GM18526 (cell line): ENCODE results near the gene CD300LB.

Source experiments
- POLR2A ChIP-seq: IDR thresholded peaks from 3 replicates; pipeline ENCODE4 v1.6.1; 2011; ENCODE audit not compliant: insufficient read length; ENCODE audit errors: extremely low read depth

CD300LB gene

GRCh38 chr17:74539281-74539820, 8.1 kb upstream of the CD300LB start:
- TF ChIP-seq POLR2A: no peak

GRCh38 chr17:74536890-74537289, 5.6 kb upstream of the CD300LB start:
- no peak for TF ChIP-seq POLR2A

- no peak for TF ChIP-seq POLR2A
Observed at GRCh38 chr17:74532115-74532514, 840 bp upstream of the CD300LB start.

- TF ChIP-seq POLR2A: no peak
Observed at GRCh38 chr17:74530831-74531150, 484 bp downstream of the CD300LB start.

- no peak for TF ChIP-seq POLR2A
Observed at GRCh38 chr17:74529243-74529642, 2.0 kb downstream of the CD300LB start.

GRCh38 chr17:74528491-74529199, 2.6 kb downstream of the CD300LB start:
- no peak for TF ChIP-seq POLR2A

- no peak for TF ChIP-seq POLR2A
Observed at GRCh38 chr17:74527756-74528155, 3.5 kb downstream of the CD300LB start.

GRCh38 chr17:74527081-74527480, 4.2 kb downstream of the CD300LB start:
- no peak for TF ChIP-seq POLR2A

GRCh38 chr17:74526681-74527080, 4.6 kb downstream of the CD300LB start:
- TF ChIP-seq POLR2A: no peak

GRCh38 chr17:74525781-74526288, 5.4 kb downstream of the CD300LB start:
- no peak for TF ChIP-seq POLR2A

GRCh38 chr17:74525465-74525725, 5.9 kb downstream of the CD300LB start:
- TF ChIP-seq POLR2A: no peak

GRCh38 chr17:74524653-74525464, 6.4 kb downstream of the CD300LB start:
- TF ChIP-seq POLR2A: no peak

GRCh38 chr17:74523308-74523707, 8.0 kb downstream of the CD300LB start:
- TF ChIP-seq POLR2A: no peak

GRCh38 chr17:74522381-74523105, 8.7 kb downstream of the CD300LB start:
- TF ChIP-seq POLR2A: no peak

GRCh38 chr17:74521701-74522201, 9.5 kb downstream of the CD300LB start:
- no peak for TF ChIP-seq POLR2A
